Muscle layer of duodenum (tissue), 2 donors: ENCODE results near the gene IL17C.
"Not testable (repeated sequence)": the region's sequence is repeated elsewhere in the genome, so short reads cannot be mapped to it uniquely, and the experiment has no call there.

Experiments used
- H3K27ac ChIP-seq: one replicate; pipeline ENCODE4 v1.7.0; 2013; ENCODE audit warnings: mild to moderate bottlenecking, low read length
- H3K27me3 ChIP-seq: one replicate; pipeline ENCODE4 v1.7.0; 2013; ENCODE audit warnings: low read depth, mild to moderate bottlenecking, control low read depth, low read length
- H3K36me3 ChIP-seq, 2 donors: one replicate each; pipeline ENCODE4 v1.7.0; 2013; ENCODE audit warnings: low read length in 2 of 2, control low read depth in 1 of 2, mild to moderate bottlenecking in 1 of 2; ENCODE audit not compliant: insufficient read depth in 2 of 2, control insufficient read depth in 1 of 2
- H3K4me1 ChIP-seq, 2 donors: one replicate each; pipeline ENCODE4 v1.7.0; 2013; ENCODE audit warnings: low read length in 2 of 2, mild to moderate bottlenecking in 2 of 2, control low read depth in 1 of 2, moderate library complexity in 1 of 2; ENCODE audit not compliant: insufficient read depth in 2 of 2, control insufficient read depth in 1 of 2
- H3K4me3 ChIP-seq, 2 donors: one replicate each; pipeline ENCODE4 v1.7.0; 2013; ENCODE audit warnings: low read length in 2 of 2, low read depth in 1 of 2, mild to moderate bottlenecking in 1 of 2
- H3K9me3 ChIP-seq, 2 donors: one replicate each; pipeline ENCODE4 v1.7.0; 2013; ENCODE audit warnings: low read length in 2 of 2, control low read depth in 1 of 2, mild to moderate bottlenecking in 1 of 2; ENCODE audit not compliant: control insufficient read depth in 1 of 2
- donor health status: healthy.

IL17C gene

DNA sequence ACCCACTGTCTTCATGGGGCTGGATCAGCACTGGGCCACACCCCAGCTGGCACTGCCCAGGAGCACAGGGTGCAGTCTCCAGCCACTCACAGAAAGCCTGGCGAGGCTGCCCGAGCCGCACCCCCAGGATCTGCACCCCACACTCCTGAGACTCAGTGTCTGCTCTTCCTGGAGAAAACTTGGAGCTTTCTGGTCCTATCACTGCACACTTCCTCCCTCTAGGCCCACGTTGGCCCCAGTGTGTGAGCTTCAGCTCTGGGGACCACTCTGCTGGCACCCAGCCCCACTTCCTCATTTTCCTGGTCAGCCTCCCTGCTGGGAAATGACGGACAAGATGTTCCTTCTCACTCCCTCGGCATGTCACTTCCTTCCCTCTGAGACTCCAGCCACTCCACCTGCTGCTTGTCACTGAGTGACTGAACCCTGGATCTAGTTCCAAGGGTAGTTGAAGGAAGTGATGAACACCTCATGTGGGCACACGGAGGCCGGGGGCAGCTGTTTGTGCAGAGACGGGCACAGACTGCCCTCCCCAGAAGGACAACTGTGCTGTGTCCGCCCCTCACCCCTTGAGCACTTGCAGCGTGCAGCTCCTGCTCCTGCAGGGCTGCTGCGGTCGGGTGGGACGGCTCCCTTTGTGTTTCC, 39.2 kb upstream of the IL17C start:
- no peaks in the 10 kb centered on the region for H3K27me3 ChIP-seq
- H3K36me3 ChIP-seq, result peaks cover 12 to 45% of the 10 kb centered on the region in 2 donors
- no peaks in the 10 kb centered on the region for H3K9me3 ChIP-seq
- no peak overlapping the region for H3K27ac ChIP-seq
- peaks cover 0 to 4% of the 10 kb centered on the region in 2 donors for H3K4me1 ChIP-seq
- H3K4me3 ChIP-seq, result no peak overlapping the region

DNA sequence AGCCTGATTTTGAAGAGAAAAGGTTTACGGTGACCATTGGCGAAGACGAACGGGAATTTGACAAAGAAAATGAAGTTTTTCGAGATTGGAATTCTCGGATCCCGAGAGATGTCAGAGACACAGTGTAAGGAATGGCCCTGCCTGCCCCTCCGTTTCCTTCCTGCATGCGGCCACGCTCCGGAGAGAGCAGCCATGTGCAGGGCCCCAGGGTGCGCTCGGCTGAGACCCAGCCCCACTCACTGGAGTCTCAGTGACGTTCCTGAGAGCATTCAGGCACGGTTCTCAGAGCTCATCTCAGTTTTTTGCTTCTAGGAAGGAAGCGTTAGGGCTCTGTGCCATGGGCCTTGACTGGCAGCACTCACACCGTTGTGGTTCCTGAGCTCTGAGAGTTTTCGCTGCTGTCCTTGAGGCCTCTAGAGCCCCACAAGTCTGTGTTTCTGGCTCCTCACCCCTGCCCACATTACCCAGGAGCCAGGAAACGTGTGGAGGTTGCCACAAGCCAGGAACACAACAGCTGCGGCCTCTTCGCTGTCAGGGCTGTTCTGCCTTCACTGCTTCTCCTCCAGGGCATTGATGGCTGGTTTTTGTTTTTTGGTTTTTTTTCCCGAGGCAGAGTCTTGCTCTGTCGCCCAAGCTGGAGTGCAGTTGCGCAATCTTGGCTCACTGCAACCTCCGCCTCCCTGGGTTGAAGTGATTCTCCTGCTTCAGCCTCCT, 38.4 kb upstream of the IL17C start:
- peaks cover 0 to 4% of the 10 kb centered on the region in 2 donors for H3K4me1 ChIP-seq
- no peaks in the 10 kb centered on the region for H3K27me3 ChIP-seq
- H3K9me3 ChIP-seq, result no peaks in the 10 kb centered on the region
- no peak overlapping the region for H3K4me3 ChIP-seq
- no peak overlapping the region for H3K27ac ChIP-seq
- H3K36me3 ChIP-seq, result peaks cover 16 to 50% of the 10 kb centered on the region in 2 donors

DNA sequence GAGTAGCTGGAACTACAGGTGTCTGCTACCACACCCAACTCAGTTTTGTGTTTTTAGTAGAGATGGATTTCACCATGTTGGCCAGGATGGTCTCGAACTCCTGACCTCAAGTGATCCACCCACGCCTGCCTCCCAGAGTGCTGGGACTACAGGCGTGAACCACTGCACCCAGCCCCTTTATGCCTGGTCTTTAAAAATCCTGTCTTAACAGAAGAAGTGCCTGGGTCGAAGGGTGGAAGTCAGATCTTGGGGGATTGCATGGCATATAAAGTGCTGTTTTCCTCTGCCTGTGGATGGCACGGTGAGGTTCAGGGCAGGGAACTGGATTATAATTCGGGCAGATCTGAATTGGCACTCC, 37.9 kb upstream of the IL17C start:
- no peaks in the 10 kb centered on the region for H3K9me3 ChIP-seq
- H3K27me3 ChIP-seq, result no peaks in the 10 kb centered on the region
- H3K27ac ChIP-seq, result no peak overlapping the region
- peaks cover 0 to 4% of the 10 kb centered on the region in 2 donors for H3K4me1 ChIP-seq
- peaks cover 16 to 55% of the 10 kb centered on the region in 2 donors for H3K36me3 ChIP-seq
- H3K4me3 ChIP-seq, result no peak overlapping the region

DNA sequence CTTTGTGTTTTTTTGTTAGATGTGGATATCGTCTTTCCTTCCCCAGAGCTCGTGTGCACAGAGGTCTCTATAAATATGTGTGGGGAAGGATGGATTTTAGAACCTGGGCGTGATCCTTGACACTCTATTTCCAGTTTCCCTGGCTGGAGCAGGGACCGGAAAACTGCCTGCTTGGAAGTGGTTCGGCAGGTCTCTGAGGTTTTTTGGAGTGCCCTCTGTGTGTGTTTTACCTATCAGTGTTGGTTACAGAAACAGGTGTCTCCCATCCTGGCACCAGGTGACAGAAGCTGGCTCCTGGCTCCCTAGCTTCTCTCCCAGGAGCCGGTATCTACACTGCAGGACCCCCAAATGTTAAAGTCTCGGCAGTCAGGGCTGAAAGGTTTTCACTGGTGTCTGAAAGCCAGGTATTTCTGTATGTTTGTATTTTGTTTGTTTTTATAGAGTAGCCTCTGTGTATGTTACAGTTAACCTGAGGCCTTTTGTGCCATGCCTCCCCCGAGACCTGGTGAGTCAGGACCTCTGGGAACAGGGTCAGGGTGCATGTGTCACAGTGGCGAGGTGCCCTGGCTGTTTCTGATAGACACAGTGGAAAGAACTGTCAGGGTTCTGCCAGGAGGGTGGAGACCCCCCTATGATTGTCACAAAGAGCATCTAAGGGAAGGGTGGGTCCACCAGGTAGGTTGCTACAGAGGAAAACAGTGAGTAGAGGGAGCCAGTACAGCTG, 36.9 kb upstream of the IL17C start:
- Histone ChIP-seq H3K4me1 (peaks cover 0 to 4% of the 10 kb centered on the region in 2 donors), H3K27ac (no peak overlapping the region), H3K27me3 (no peaks in the 10 kb centered on the region), H3K4me3 (no peak overlapping the region), H3K9me3 (no peaks in the 10 kb centered on the region), H3K36me3 (peaks cover 17 to 63% of the 10 kb centered on the region in 2 donors)

DNA sequence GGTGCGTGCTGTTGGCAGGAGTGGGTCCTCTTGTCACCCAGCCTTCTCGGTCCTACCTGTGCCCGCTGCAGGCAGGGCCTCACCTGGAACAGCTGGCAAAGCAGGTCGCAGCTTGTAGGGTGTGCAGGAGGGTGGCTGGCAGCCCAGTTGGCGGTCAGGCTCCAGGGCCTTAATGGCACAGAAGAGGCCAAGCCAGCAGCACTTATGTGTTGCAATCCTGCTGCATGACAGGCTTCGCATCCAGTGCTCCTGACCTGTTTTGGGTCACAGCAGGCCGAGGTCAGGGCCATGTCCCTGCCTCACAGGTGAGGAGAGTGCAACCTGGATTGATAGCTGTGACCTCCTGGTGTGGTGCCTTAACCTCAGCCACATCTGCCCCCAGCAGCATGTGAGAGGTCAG, 36.3 kb upstream of the IL17C start:
- H3K9me3 ChIP-seq, result no peaks in the 10 kb centered on the region
- no peak overlapping the region for H3K27ac ChIP-seq
- H3K4me1 ChIP-seq, result peaks cover 0 to 4% of the 10 kb centered on the region in 2 donors
- H3K4me3 ChIP-seq, result no peak overlapping the region
- H3K27me3 ChIP-seq, result no peaks in the 10 kb centered on the region
- peaks cover 23 to 68% of the 10 kb centered on the region in 2 donors for H3K36me3 ChIP-seq

DNA sequence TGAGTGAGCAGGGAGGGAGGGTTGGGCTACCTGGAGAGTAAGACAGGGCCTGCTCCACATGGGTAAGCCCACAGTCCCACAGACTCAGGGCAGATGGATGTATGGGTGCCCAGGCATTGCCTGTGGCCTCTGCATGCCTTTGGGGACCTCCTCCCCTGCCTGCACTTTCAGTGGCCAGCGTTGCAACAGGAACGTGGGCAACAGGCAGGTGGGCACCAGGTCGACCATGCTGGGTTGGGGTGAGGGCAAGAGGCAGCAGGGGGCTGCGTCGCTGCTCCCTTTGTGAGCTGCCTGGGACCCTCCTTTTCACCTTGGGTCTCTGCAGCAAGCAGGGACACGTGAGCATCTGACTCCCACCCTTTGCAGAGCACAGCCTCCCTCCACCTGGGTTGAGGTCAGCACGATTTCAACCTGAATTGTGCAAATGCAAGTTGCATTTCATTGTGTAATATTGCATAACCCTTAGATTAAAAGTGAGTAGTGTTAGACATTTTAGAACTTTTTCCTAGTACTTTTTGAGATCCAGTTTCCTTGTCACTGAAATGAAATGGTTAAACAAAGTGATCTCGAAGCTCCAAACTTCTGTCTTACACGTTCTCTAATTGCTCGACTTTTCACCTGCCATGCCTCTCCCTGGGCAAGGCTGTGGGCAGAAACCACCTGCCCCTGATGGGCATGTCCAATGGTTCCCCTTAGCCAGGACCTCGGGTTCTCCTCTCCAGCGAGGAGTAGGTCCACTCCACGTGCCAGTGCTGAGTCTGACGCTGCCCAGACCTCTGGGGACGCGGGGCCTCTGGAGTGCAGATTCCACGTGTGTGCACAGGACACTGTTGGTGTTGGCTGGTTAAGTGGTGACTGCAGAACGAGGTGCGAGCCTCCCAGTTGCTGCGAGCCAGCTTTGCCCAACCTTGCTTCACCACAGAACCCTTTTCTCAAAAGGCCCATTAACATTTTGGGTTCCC, 32.9 kb upstream of the IL17C start:
- Histone ChIP-seq H3K27ac (no peak overlapping the region), H3K36me3 (peaks cover 22 to 64% of the 10 kb centered on the region in 2 donors), H3K4me1 (no peaks in the 10 kb centered on the region), H3K9me3 (no peaks in the 10 kb centered on the region), H3K4me3 (no peak overlapping the region), H3K27me3 (no peaks in the 10 kb centered on the region)

DNA sequence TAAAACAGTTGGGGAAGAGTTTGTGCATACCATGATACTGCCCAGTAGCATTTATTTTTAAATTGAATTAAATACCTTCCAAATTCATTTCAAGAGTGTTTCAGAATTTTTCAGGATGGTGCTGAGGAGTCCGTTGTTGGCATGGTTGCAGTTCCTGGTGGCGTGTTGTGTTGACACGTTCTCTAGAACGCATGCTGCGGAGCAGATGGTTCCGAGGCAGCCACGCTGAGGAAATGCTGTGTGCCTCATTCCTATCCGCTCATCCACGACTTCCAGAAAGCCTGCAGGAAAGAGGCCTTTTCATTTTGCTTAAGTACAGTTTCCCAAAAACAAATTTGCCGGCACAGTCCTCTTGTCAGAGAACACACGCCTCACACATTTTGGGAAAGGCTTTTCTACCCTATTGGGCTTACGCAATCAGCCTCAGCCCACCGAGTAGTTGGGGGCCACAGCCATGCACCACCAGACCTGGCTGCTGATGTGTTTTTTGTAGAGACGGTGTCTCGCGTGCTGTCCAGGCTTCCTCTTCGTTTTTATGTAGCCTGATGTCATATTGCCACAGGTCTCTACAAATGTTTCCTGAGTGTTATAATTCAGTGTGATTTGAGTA, 32.1 kb upstream of the IL17C start:
- Histone ChIP-seq H3K27me3 (no peaks in the 10 kb centered on the region), H3K4me3 (no peak overlapping the region), H3K4me1 (no peaks in the 10 kb centered on the region), H3K9me3 (no peaks in the 10 kb centered on the region), H3K36me3 (peaks cover 22 to 64% of the 10 kb centered on the region in 2 donors), H3K27ac (no peak overlapping the region)

DNA sequence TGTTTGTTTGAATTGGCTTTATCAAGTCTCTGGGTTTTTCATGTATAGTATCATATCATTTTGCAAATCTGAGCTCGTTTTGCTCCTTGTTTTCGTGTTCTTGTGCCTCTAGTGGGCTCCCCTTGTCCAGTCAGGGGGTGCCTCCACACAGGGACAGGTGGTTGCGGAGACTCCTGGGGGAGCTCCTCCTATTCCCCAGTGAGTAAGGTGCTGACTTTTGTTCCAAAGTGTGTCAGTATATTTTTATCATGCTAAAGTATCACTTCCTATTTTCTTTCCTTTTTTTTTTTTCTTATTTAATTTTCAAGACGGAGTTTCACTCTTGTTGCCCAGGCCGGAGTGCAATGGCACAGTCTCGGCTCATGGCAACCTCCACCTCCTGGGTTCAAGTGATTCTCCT, 30.3 kb upstream of the IL17C start:
- Histone ChIP-seq H3K36me3 (peaks cover 25 to 62% of the 10 kb centered on the region in 2 donors), H3K27me3 (no peaks in the 10 kb centered on the region), H3K4me3 (no peak overlapping the region), H3K9me3 (no peaks in the 10 kb centered on the region), H3K4me1 (no peaks in the 10 kb centered on the region), H3K27ac (no peak overlapping the region)

DNA sequence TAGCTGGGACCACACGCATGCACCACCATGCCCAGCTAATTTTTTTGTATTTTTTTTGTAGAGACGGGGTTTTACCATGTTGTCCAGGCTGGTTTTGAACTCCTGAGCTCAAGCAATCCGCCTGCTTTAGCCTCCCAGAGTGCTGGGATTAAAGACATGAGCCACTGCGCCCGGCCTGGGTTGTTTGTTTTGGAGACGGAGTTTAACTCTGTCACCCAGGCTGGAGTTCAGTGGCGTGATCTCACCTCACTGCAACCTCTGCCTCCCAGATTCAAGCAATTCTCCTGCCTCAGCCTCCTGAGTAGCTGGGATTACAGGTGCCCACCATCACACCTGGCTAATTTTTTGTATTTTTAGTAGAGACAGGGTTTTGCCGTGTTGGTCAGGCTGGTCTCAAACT, 28.9 kb upstream of the IL17C start:
- H3K27me3 ChIP-seq, H3K4me1 ChIP-seq, H3K4me3 ChIP-seq, H3K9me3 ChIP-seq, H3K27ac ChIP-seq: not testable (repeated sequence)
- H3K36me3 ChIP-seq, result peaks cover 26 to 69% of the 10 kb centered on the region in 2 donors

DNA sequence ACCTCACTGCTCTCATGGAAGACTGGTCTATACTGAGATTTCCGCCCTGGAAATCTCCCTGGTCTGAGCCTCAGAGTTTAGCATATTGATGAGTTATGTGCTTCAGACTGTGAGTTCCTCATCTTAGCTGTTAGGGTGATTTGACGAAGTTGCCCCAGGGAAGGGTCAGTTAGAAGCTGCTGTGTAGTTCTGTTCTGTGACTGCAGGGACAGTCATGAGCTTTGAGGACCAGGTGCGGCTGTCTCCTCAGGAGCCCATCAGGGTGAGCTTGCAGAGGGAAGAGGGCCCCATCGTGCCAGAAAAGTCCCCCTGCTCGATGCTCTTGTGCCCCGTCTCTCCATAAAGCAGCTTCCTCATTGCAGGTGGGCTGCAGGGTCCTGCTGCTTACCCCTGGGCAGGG, 28.3 kb upstream of the IL17C start:
- Histone ChIP-seq H3K4me1 (no peaks in the 10 kb centered on the region), H3K4me3 (no peak overlapping the region), H3K9me3 (no peaks in the 10 kb centered on the region), H3K27ac (no peak overlapping the region), H3K36me3 (peaks cover 22 to 68% of the 10 kb centered on the region in 2 donors), H3K27me3 (no peaks in the 10 kb centered on the region)
